HepG2 (cell line): ENCODE measurements around the gene ZSCAN32. TPM values are rescaled to one million over a fixed set of nuclear protein-coding genes. Genes with fewer than 3 reads are reported as not detected.

ENCODE experiments used
- ATAC-seq: fragments of 200-7000 bp; cut with Tn5 transposase; 3 replicates; pipeline ENCODE4 v1.9.1; 2020; ENCODE audit warnings: mild to moderate bottlenecking, moderate library complexity
- BruUV-seq: library from RNA; stranded (reverse); fragments of 400-500 nt; replicated peaks from 2 replicates; lab custom pipeline; 2021; lab: Mats Ljungman, UMichigan
- CTCF ChIA-PET: fragments of 300-600 bp; formaldehyde crosslinking; extraction: SDS; loops from one replicate; lab custom pipeline; 2021; ENCODE audit warnings: low total read pairs, inconsistent platforms, low intra/inter-chr PET ratio; lab: Yijun Ruan, JAX
- POLR2A ChIA-PET: fragments of 350-600 bp; sonication (Branson Sonifier 250); formaldehyde crosslinking; loops from one replicate; lab custom pipeline; 2020; ENCODE audit warnings: antibody characterized with exemption, inconsistent platforms; lab: Yijun Ruan, JAX
- DNase-seq: peaks from one replicate; pipeline ENCODE4 v3.0.0-alpha.2; 2015; ENCODE audit warnings: low spot score
- FAIRE-seq: peaks from 3 replicates; lab custom pipeline; 2011; peaks lifted over from hg19 to GRCh38; lab: Jason Lieb, UNC
- H2AFZ ChIP-seq: one replicate; pipeline ENCODE4 v1.6.1; 2011; ENCODE audit warnings: low read length, inconsistent platforms
- H3K27ac ChIP-seq: fragments of 300-600 bp; 3 replicates; pipeline ENCODE4 v1.8.0; 2011; ENCODE audit warnings: mixed run types, mild to moderate bottlenecking, mixed read lengths, low read length, inconsistent platforms; ENCODE audit not compliant: insufficient read depth; ENCODE audit errors: extremely low read length
- H3K27me3 ChIP-seq, 2 experiments: fragments of 200-600 bp in 1 of 2; 2 replicates in 1 of 2; 3 replicates in 1 of 2; pipeline versions ENCODE4 v1.6.0 to v1.8.0; 2011; ENCODE audit warnings: low read length in 2 of 2, mild to moderate bottlenecking in 2 of 2, moderate library complexity in 2 of 2, inconsistent platforms in 1 of 2; ENCODE audit not compliant: insufficient read depth in 2 of 2, control insufficient read depth in 1 of 2
- H3K36me3 ChIP-seq, 2 experiments: fragments of 200-600 bp in 1 of 2; replicated peaks in 1 of 2; 2 replicates in 1 of 2; 3 replicates in 1 of 2; pipeline versions ENCODE4 v1.5.1 to v1.8.0; 2011; ENCODE audit warnings: low read length in 2 of 2, inconsistent platforms in 1 of 2; ENCODE audit not compliant: insufficient read depth in 2 of 2, control insufficient read depth in 1 of 2
- H3K4me1 ChIP-seq: 2 replicates; pipeline ENCODE4 v1.5.1; 2012; ENCODE audit warnings: low read length, inconsistent platforms; ENCODE audit not compliant: insufficient read depth
- H3K4me2 ChIP-seq: 2 replicates; pipeline ENCODE4 v1.6.0; 2011; ENCODE audit warnings: low read depth, low read length, inconsistent platforms
- H3K4me3 ChIP-seq, 3 experiments: fragments of 200-600 bp in 1 of 3; sonication (generic), shearing (Covaris generic) in 1 of 3; replicated peaks in 1 of 3; 2 replicates each; pipeline ENCODE4 v1.5.1; 2011 to 2016; ENCODE audit warnings: low read length in 3 of 3, inconsistent platforms in 2 of 3, low read depth in 2 of 3, mild to moderate bottlenecking in 2 of 3, control low read depth in 1 of 3, mixed read lengths in 1 of 3; ENCODE audit not compliant: insufficient read depth in 1 of 3
- H3K79me2 ChIP-seq: one replicate; pipeline ENCODE4 v1.6.1; 2011; ENCODE audit warnings: low read length, inconsistent platforms; ENCODE audit not compliant: insufficient read depth
- H3K9ac ChIP-seq: 2 replicates; pipeline ENCODE4 v1.6.0; 2011; ENCODE audit warnings: mild to moderate bottlenecking, low read depth, low read length, inconsistent platforms; ENCODE audit not compliant: insufficient read depth
- H3K9me3 ChIP-seq: 2 replicates; pipeline ENCODE4 v1.5.1; 2012; ENCODE audit warnings: mild to moderate bottlenecking, low read length
- H4K20me1 ChIP-seq: 2 replicates; pipeline ENCODE4 v1.6.0; 2011; ENCODE audit warnings: inconsistent platforms, mild to moderate bottlenecking, low read length, moderate library complexity; ENCODE audit not compliant: insufficient read depth
- CENPX ChIP-seq: sonication (generic); formaldehyde crosslinking; IDR thresholded peaks from 2 replicates; pipeline ENCODE4 v1.9.0; 2021; ENCODE audit warnings: mild to moderate bottlenecking, missing genetic modification reagents, moderate library complexity
- GATA4 ChIP-seq: sonication (generic); IDR thresholded peaks from 2 replicates; pipeline ENCODE4 v1.6.1; 2016; ENCODE audit warnings: antibody characterized with exemption, low read depth, borderline replicate concordance
- HNRNPLL ChIP-seq: fragments of 200-400 bp; formaldehyde crosslinking; IDR thresholded peaks from 2 replicates; pipeline ENCODE4 v1.6.1; 2017; ENCODE audit warnings: mild to moderate bottlenecking, low read depth, low read length; ENCODE audit not compliant: poor library complexity, severe bottlenecking
- NAIF1 ChIP-seq: sonication (generic); formaldehyde crosslinking; IDR thresholded peaks from 2 replicates; pipeline ENCODE4 v1.5.0; 2020; ENCODE audit warnings: mild to moderate bottlenecking, missing genetic modification reagents, borderline replicate concordance
- NFYB ChIP-seq: sonication (generic); formaldehyde crosslinking; IDR thresholded peaks from 2 replicates; pipeline ENCODE4 v1.4.0; 2020; ENCODE audit warnings: missing genetic modification reagents
- RAD21 ChIP-seq: fragments of 450-650 bp; formaldehyde crosslinking; IDR thresholded peaks from 2 replicates; pipeline ENCODE4 v1.5.0; 2020; ENCODE audit warnings: mild to moderate bottlenecking
- RAD51 ChIP-seq: fragments of 450-650 bp; IDR thresholded peaks from 2 replicates; pipeline ENCODE4 v1.6.1; 2016; ENCODE audit warnings: borderline replicate concordance
- RFX1 ChIP-seq: fragments of 450-650 bp; IDR thresholded peaks from 2 replicates; pipeline ENCODE4 v1.6.1; 2017
- SNAPC4 ChIP-seq: sonication (generic); formaldehyde crosslinking; IDR thresholded peaks from 2 replicates; pipeline ENCODE4 v1.4.0; 2020; ENCODE audit warnings: mild to moderate bottlenecking, missing genetic modification reagents
- STAG1 ChIP-seq: sonication (generic); formaldehyde crosslinking; IDR thresholded peaks from 2 replicates; pipeline ENCODE4 v1.4.0; 2020; ENCODE audit warnings: missing genetic modification reagents
- ZBED4 ChIP-seq: sonication (generic); formaldehyde crosslinking; IDR thresholded peaks from 2 replicates; pipeline ENCODE4 v1.4.0; 2020; ENCODE audit warnings: missing genetic modification reagents, borderline replicate concordance
- ZBTB7A ChIP-seq: sonication (generic); formaldehyde crosslinking; IDR thresholded peaks from 2 replicates; pipeline ENCODE4 v1.8.0; 2022; ENCODE audit warnings: mild to moderate bottlenecking, missing genetic modification reagents
- ZIK1 ChIP-seq: sonication (generic); formaldehyde crosslinking; IDR thresholded peaks from 2 replicates; pipeline ENCODE4 v1.5.0; 2020; ENCODE audit warnings: mild to moderate bottlenecking, low read depth, missing genetic modification reagents, borderline replicate concordance
- ZNF562 ChIP-seq: sonication (generic); formaldehyde crosslinking; IDR thresholded peaks from 2 replicates; pipeline ENCODE4 v1.8.0; 2022; ENCODE audit warnings: missing genetic modification reagents, borderline replicate concordance
- ZNF784 ChIP-seq: sonication (generic); formaldehyde crosslinking; IDR thresholded peaks from 2 replicates; pipeline ENCODE4 v1.5.1; 2020; ENCODE audit warnings: missing genetic modification reagents, mild to moderate bottlenecking, borderline replicate concordance
- WGBS: methylation state at CpG from one replicate; pipeline ENCODE4 v1.1.6; 2017; ENCODE audit warnings: low lambda C conversion rate; 5-methylcytosine and 5-hydroxymethylcytosine counted together
- in situ Hi-C: cut with HindIII; loops from 2 replicates; pipeline ENCODE4 v1.10.0; 2017; ENCODE audit warnings: low pct_unique_long_range_greater_than_20kb; ENCODE audit not compliant: extremely low pct_ligation_motif_present
- intact Hi-C: fragments of 100-400 bp; cut with micrococcal nuclease; formaldehyde crosslinking; loops from one replicate; pipeline ENCODE4 v1.10.0; 2022; ENCODE audit not compliant: unreplicated experiment
- polyA plus RNA-seq, 8 experiments: library from polyadenylated mRNA; depleted of rRNA in 3 of 8; stranded (reverse) in 7 of 8; unstranded in 1 of 8; fragments of >200 nt; fragmentation: Illumina TruSeq in 4 of 8; extraction: Trizol in 4 of 8; gene quantifications; 2 replicates each; pipeline versions ENCODE4 v1.2.1 to v1.2.3, GENCODE V29; 2011 to 2016; ENCODE audit warnings: low read depth in 4 of 8, missing spikeins in 1 of 8, mixed read lengths in 1 of 8; ENCODE audit not compliant: insufficient read depth in 1 of 8
- total RNA-seq, 5 experiments: library from RNA; depleted of rRNA; stranded (reverse); fragments of >200 nt; fragmentation: Illumina TruSeq; extraction: Trizol; gene quantifications; 2 replicates each; pipeline ENCODE4 v1.2.3, GENCODE V29; 2016; ENCODE audit warnings: low read depth in 1 of 5

Gene ZSCAN32
- total and polyA plus RNA-seq, 2 of the 13 experiments (the other 11 are each of a cell fraction or from before 2014, with no cell fraction given): 10.7 to 12.8 TPM

GRCh38 chr16:3363793-3364192, 37.0 kb downstream of the ZSCAN32 start:
- POLR2A ChIA-PET: no interaction called here
- peak; percentile 83 for ATAC-seq
- TF ChIP-seq GATA4 (no peak), RAD51 (no peak), ZNF562 (no peak), ZBED4 (no peak), RAD21 (CRISPR knock-in tag) (0 out of 2 replicates have a peak, but pooled peaks have one; percentile 11), NAIF1 (CRISPR knock-in tag) (no peak), HNRNPLL (no peak), NFYB (CRISPR knock-in tag) (peak; percentile 43; the same call in 1 of the 2 replicates), STAG1 (CRISPR knock-in tag) (peak; percentile 17; the same call in 1 of the 2 replicates), CENPX (CRISPR knock-in tag) (no peak), SNAPC4 (0 out of 2 replicates have a peak, but pooled peaks have one; percentile 28), RFX1 (no peak), ZNF784 (CRISPR knock-in tag) (no peak), ZIK1 (CRISPR knock-in tag) (no peak), ZBTB7A (CRISPR knock-in tag) (no peak)

More at GRCh38 chr16:3363793-3364192, 37.0 kb downstream of the ZSCAN32 start:
- FAIRE-seq (peak; percentile 95), DNase-seq (peak; percentile 85)
- no peaks in the 10 kb centered on the region for H4K20me1 ChIP-seq
- peak overlapping the region; percentile 94; the same call in 1 of the 2 replicates for H3K9ac ChIP-seq
- peaks cover 6% of the 10 kb centered on the region for H3K79me2 ChIP-seq
- H3K36me3 ChIP-seq: no peaks in the 10 kb centered on the region
- H3K4me3 ChIP-seq: peak overlapping the region; percentile 45 to 79 (median 47); a peak in 2 of 6 replicates
- BruUV-seq: no TSS peak
- H3K27me3 ChIP-seq: peaks cover 0 to 13% of the 10 kb centered on the region in 2 experiments; a peak in 2 of 5 replicates
- H3K4me1 ChIP-seq: peaks cover 20% of the 10 kb centered on the region
- in situ Hi-C loops (no loop called here), intact Hi-C loops (loop anchor here (1.0 kb wide), 1 partner anchor 81 kb away; no protein-coding TSS in a partner anchor)
- peak overlapping the region; percentile 81 for H3K4me2 ChIP-seq
- H3K9me3 ChIP-seq: no peaks in the 10 kb centered on the region
- 8% methylated on average over 7 of the region's 7 CpGs for WGBS
- H2AFZ ChIP-seq: peak overlapping the region; percentile 54
- CTCF ChIA-PET: interaction anchor here (1.2 kb wide), 1 partner anchor 137 kb away, joined by 3 read pairs; the partner anchor contains the start of gene CLUAP1
- peak overlapping the region; percentile 73 for H3K27ac ChIP-seq
